Putamen (tissue), 1 donor: Measurements from ENCODE around the gene TENT4B.
"Not testable (repeated sequence)": the region's sequence is repeated elsewhere in the genome, so short reads cannot be mapped to it uniquely, and the experiment has no call there.

Experiments
- DNase-seq: peaks from one replicate; pipeline ENCODE4 v3.0.0-alpha.2; 2016; ENCODE audit warnings: low spot score

TENT4B gene

DNA sequence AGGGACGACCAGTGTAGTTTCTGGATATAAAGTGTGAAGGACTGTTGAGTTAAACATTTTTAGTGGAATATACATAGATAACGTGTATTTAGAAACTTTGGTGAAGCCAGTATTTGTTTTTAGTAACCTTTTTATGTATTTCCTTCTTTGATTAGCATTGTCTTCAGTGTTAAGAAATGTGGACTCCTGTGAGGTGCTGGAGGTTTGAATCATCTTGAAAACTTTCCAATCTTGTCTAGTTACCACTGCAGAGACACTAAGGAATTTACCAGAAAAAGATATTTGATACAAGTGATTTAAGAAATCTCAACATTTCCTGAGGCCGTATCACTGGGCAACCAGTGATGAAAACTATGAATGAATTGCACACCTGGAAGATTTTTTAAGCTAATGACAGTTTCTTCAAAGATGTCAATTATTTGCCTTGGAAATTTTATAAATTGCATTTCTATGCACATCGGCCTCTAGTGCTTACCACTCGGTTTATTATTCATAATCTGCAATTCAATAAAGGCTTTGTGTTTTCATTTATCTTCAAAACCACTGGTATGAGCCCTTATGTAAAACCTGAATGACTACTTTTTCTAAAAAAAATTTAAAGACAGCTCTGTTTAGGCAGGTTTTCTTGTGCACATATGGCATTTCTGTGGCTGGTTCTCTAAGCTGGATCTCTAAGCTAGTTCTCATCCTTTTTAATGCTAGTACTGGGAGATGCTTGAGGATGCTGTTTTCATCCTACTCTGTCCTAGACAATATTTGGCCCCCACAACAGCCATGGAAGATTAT, 81.9 kb downstream of the TENT4B start:
- no peak for DNase-seq

DNA sequence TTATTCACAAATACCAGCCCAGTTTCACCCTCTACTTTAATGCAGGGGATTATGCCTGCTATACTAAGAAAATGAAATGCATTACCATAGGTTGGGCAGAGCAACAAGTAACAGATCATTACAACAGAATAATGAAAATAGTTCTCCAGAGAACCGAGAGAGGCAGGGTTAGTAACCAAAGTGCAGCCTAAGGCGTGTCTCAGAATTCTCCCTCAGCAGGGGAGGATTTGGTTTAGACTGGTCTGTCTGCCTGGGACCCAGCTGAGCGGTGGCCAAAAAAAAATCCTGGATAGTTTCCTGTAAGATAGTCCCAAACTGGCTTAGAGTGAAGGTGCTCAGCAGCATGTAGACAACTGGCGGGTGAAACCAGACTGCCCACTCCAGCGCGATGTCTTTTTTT, 82.5 kb downstream of the TENT4B start:
- no peak for DNase-seq

DNA sequence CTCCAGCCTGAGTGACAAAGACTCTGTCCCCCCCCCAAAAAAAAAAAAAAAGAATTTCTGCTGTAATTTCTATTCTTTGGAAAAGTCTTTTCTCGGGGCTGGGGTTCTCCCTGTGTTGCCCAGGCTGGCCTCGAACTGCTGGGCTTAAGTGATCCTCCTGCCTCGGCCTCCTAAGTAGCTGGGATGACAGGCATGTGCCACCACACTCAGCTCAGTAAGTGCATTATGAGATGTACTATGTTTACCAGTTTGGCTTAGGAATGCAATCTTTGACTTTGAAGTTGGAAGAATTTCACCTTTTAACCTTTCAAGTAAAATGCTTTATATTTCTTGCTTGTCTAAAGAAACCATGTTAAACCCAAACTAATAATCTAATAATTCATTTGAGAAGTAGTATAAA, 85.2 kb downstream of the TENT4B start:
- DNase-seq, result no peak

DNA sequence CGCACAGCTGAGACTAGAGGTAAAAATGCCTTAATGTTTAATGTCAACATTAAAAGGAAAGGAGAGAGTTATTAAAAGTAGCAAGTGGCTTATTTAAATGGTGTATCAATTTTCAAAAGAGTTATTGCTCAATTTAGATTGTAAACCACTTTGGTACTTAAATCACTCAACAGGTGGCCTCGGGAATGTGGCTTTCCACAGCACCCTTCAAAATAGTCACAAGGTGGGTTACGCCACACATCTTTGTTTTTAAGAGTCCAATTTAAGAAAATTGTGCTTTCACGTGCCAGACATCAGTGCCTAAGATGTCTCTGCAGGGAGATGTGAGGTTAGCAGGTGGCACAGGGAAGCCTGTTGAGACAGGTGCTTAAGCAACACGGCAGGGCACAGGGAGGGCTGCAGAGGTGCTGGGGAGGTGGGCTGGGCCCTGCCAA, 85.8 kb downstream of the TENT4B start:
- DNase-seq, result no peak

DNA sequence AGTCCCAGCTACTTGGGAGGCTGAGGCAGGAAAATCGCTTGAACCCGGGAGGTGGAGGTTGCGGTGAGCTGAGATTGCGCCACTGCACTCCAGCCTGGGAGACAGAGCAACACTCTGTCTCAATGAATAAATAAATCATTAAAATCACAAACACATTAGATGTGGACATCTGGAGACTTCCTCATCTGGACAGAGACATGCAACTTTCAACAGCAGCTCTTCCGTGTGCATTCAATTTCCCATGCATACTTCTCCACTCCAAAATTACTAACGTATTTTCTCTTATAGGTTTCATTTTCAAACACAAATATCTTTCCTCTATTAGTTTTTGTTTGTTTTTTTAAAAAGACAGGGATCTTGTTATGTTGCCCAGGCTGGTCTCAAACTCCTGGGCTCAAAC, 89.9 kb downstream of the TENT4B start:
- not testable (repeated sequence) for DNase-seq

DNA sequence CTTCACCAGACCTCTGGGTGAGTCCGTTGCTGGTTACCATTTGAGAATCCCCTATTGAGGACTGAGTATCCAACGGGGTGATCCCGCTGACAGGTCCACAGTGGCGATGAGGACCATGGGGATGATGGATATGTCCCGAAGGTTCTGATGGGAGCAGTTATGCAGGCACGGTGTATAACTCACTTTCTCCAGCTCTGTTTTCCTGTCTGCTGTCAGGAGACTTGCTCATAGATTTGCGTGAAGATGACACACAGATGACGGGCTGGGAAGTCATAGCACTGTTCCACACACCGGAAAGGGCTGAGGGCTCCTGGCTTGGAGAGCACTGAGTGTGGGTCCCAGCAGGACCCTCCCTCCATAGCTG, 91.0 kb downstream of the TENT4B start:
- no peak for DNase-seq

DNA sequence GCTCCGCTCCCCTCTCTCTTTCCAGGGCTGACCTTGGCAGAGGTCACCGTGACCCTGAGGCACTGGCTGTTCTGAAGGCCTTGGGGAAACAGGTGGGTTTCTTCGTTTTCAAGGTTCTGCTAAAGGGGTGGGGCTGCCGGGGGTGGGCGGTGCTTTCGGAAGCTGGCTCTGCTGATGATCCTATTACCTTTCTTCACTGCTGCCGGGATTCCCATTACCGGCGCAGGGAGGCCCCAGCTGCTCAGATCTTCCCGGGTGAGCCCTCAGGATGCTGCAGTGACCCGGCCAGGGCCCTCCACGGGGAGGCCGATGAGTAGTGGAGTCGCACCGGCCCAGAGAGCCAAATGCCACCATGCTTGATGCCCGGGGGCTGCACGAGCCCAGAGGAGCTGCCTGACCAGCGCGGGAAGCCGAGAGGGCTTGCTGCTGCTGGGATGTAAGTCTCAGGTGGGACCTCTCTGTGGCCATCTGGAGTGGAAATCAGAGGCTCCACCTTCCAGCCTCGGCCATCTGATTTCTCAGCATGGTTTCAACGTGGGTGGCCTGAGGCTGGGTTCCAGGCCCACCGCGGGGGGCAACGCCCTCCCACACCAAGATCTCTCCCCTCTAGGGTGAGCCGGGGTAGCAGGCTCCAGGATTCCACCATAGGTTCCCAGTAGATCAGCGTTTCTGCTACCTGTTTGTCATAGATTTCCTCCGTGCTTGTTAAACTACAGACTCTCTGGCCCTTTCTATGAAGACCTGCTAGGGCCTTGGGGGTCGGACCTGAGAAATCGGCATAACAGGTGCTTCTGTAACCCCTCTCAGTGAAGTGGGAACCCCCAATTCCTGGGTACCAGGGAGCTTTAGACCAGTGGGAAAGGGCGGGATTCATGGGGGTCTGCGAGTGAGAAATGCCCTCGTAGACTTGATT, 91.7 kb downstream of the TENT4B start:
- no peak for DNase-seq

DNA sequence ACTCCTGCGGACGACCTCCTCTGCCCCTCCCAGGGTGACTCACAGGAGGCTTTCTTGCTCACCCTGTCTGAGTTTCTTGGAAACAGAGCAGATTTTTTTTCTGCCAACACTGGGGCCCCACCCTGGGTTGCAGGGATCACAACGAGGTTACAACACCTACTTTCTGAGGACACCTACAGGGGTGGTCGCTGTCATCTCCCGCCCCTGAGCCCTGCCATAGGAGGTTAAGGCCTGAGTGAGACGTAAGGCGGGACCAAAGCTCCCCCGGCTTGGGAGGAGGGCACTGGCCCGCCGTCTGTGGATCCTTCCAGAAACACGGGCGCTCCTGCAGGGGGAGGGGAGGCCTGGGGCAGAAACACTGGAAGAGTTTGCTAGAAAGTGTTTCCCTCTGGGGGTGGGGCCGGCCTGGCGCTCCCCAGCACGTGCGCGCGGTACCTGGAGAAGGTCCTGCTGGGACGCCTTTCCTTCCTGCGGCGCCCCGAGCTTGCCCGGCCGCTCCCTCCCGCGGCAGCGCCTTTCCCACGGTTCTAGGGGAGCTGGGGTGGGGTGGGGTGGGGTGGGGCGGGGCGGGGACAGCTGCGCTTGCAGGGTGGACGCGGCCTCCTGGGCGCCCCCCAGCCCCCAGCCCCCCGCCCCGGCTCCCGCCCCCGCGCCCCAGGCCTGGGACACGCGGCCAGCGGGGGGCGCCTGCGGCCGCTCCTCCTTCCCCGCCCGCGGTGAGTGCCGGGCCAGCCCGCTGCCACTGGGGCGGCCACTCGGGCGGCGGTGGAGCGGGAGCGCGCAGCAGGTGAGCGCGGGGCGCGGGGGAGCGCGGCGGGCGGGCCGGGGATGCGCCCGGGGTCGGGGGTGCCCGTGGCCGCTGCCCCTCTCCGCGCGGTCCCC, 92.6 kb downstream of the TENT4B start:
- no peak for DNase-seq

DNA sequence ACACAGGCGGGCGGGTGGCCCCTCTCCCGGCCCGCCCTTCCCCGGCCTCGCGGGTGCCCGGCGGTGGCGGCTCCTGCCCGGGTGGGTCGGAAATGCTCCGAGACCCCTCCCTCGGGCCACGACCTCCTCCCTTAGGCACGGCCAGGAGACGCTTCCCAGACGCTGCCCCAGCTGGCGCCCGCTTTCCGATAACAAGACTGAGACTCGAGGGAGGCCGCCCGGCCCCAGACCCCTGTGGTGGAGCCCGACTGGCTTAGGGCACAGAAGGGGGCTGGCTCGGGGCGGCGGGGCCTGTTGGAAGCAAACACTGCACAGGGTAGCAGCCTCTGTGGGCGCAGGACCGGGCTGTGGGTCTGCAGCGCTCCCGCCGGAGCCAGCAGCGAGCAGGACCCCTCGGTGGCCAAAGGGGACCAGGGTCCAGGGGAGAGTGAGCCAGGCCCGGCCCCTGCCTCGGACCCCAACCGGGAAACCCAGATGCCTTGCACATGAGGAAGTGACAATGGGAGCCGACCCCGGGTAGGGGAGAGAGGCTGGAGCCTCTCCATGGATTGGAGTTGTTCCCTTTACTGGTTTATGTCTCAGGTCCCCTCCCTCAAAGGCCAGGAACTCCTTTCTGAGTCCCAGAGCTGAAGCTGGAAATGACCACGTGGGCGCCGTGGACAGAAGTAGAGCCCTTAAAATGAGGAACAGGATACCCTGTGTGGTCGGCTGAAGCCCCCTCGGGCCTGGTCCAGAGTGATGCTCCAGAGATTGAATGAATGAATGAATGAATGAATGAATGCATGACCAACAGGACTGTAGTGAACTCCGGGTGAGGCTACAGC, 93.4 kb downstream of the TENT4B start:
- no peak for DNase-seq

DNA sequence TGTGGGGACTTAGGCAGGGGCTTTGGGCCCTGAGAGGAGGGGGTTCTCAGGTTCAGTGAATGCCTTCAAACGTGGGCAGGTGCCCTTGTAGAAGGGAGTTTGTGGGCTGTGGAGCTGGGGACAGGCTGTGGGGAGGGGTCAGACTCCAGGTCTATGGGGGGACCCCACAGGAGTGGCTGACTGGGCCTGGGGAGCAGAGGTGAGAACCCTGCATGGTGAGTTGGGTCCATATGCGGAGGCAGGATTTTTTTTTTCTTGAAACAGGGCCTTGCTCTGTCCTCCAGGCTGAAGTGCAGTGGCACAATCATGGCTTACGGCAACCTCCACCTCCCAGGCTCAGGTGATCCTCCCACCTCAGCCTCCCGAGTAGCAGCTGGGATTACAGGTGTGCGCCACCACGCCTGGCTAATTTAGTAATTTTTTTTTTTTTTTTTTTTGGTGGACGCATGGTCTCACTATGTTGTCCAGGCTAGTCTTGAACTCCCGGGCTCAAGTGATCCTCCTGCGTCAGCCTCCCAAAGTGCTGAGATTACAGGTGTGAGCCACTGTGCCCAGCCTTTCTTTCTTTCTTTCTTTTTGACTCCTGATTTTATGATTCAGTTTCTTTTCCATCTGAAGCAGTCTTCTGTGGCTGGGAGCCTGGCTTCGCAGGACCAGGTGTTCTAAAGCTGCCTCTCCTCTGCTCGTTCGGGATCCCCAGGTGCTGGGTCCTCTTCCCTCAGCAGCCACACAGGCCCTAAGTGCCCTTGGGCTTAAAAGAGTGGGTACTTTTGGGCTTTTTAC, 94.2 kb downstream of the TENT4B start:
- no peak for DNase-seq

DNA sequence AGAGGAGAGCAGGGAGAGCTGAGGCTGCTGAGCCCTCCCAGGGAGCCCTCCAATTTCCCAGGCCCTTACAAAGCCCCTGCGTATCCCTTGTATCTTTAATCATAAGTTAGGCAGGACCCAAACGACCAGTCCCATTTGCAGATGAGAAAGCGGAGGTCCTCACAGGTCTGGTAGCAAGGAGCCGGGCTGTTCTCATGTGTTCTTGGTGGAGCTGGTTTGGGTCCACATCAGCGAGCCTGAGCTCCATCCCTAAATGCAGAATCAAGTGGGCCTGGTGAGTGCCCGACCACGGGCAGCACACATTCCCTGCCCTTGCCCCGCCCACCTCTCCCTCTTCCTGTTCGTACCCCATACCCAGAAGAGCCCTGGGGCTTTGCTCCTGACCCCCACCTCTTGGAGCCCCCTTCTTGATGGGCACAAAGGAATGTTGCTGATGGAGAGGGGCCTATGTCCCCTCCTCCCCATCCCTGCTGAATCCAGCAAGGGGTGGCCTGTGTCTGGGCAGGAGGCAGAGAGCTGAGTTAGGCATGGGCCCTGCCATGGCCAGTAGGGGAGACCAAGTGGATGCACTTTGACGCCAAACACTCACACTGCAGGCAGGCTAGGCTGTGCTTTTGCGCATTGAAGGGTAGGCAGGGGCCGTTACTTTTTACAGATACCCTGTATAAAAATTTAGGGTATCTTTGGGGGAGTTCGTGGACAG, 95.0 kb downstream of the TENT4B start:
- DNase-seq, result no peak

DNA sequence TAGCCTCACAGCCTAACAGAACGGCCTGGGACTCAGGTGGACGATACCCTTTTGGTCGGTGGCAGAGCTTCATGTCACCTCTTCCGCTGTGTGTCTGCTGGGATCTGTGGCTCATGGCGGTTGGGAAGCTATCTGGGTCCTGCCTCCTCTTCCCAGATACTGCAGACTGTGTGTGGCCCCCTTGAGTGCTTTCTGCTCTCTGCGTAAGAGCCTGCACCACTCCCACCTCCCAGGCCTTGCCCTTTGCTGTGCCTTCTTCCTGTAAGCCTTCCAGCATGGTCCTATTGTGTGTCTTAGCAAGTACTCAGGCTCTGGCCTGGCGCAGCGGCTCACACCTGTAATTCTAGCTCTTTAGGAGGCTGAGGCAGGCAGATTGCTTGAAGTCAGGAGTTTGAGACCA, 95.7 kb downstream of the TENT4B start:
- no peak for DNase-seq

DNA sequence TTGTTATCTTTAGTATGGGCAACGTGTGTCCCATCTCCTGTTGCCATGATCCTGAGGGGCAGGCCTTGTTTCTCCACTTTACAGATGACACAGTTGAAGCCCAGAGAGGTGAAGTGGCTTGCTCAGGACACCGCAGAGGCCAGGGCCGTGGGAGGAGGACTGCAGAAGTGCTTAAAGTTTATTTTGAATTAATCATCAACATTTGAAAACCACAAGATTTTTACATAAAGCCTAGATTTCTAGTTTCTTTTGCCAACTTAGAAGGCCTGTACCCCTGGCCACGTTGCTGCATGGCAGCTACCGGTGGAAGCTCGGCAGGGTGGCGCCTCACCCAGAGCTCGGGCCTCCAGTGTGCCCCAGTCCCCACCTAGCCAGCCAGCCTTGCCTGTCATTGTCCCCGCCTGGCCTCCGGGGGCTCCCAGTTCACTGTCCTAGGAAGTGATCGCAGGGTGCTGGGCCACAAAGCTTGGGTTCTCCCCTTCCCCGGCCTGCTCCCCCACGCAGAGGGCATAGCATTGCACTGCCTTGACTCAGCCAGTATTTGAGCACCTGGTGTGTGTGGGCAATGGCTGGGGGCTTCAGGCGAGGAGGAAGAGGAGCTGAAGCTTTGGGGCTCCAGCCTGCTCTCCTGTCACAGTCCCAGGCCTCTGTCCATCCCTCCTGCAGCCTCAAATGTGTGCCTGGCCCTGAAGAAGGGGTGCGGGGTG, 98.4 kb downstream of the TENT4B start:
- no peak for DNase-seq

DNA sequence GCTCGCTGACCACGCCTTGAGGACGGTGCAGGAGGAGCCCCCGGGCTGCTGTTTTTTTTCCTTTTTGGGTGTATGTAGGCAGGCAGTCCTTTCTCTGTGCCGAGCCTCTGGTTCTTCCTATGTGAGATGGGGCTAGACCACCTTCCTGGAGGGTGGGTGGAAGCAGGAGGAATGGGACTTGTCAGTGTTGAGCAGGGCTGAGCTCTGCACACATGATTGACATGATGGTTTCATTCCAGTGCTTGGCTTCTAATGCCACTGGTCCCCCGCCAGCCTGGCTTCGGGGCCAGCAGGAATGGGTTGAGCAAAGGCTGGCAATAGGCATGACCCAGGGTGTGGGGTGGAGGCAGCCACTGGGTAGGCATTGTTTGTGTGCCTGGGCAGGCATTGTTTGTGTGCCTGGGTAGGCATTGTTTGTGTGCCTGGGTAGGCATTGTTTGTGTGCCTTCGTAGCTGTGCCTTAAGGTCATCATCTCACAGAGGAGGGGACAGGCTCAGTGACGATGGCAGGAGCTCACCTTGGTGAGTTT, 99.0 kb downstream of the TENT4B start:
- peak; percentile 42 for DNase-seq

DNA sequence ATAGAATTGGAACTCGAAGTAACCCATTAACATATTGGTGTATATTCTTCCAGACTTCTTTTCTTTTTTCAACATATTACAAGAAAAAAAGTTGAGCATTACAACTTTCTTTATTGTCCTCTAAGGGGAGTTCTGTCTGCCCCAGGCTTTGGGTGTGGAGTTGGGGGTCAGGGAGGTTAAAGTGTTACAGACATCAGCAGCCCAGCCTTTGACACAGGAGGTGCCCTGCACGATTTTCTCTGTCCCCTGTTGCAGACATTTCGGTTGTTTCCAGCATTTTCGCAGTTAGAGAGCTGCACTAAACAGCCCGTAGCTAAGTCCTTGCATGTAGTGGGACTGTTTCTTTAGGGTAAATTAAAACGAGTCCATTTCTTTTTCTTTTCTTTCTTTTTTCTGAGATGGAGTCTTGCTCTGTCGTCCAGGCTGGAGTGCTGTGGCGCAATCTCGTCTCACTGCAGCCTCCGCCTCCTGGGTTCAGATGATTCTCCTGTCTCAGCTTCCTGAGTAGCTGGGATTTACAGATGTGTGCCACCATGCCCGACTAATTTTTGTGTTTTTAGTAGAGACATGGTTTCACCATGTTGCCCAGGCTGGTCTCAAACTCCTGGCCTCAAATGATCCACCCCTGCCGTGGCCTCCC, 99.9 kb downstream of the TENT4B start:
- DNase-seq, result no peak

DNA sequence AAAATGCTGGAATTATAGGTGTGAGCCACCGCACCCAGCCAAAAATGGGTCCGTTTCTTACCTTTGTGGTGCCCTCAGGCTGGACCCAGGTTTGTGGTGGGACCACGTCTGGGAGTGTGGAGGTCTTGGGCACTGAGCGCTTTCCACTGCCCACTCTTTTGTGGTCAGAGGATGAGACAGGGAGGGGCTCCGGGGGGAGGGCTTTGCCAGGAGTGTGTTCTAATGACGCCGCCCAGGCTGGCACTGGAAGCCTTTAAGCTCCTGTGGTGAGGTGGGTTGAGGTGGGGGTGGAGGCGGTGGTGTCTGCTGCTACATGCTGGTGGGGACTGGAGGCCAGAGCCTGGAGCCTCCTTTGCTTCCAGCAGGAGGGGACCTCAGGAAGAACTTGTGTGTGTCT, 100.4 kb downstream of the TENT4B start:
- DNase-seq, result no peak

DNA sequence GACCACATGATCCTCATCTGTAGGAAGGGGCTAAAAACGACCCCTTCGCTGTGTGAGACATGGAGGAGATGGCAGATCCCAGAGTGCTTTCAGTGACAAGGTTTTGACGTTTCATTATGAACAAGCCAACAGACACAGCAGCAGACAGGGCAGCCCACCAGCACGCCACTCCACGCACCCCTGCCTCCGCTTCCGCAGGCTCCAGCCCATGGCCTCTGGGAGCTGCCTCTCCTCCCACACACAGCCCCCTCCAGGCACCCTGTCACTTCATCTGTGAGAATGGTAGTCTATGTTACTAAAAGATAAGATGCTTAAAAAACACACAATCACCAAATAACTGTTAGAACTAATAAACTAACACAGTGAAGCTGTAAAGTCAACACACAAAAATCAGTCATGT, 101.0 kb downstream of the TENT4B start:
- no peak for DNase-seq

DNA sequence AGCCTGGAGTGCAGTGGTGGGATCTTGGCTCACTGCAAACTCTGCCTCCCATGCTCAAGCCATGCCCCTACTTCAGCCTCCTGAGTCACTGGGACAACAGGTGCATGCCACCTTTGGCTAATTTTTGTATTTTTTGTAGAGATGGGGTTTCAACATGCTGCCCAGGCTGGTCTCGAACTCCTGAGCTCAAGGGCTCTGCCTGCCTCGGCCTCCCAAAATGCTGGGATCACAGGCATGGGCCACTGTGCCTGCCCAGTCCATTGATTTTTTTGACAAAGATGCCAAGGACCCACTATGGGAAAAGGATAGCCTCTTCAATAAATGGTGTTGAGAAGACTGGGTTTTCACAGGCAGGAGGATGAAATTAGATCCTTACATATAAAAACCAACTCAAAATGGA, 102.4 kb downstream of the TENT4B start:
- no peak for DNase-seq

DNA sequence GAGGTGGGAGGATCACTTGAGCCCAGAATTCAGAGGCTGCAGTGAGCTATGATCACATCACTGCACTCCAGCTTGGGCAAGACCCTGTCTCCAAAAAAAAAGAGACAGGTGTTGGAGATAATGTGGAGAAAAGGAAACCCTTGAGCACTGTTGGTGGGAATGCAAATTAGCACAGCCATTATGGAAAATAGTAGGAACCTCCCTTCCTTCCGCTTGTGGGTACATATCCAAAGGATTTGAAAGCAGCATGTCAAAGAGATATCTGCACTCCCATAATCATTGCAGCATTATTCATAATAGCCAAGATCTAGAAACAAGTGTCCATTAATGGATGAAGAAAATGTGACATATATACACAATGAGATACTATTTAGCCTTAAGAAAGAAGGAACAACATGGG, 103.5 kb downstream of the TENT4B start:
- DNase-seq, result no peak
